Raji (cell line): Measurements from ENCODE around the gene SLC25A44.

ENCODE experiments used
- POLR2A ChIP-seq: IDR thresholded peaks from 2 replicates; pipeline ENCODE4 v1.6.1; 2011; ENCODE audit warnings: low read depth, low read length, control low read depth; ENCODE audit not compliant: insufficient read depth

SLC25A44 gene

GRCh38 chr1:156193208-156193487, 756 bp upstream of the SLC25A44 start:
- no peak for TF ChIP-seq POLR2A

- TF ChIP-seq POLR2A, result no peak
Measured at GRCh38 chr1:156194300-156194652, 372 bp downstream of the SLC25A44 start.

GRCh38 chr1:156195853-156196252, 1.9 kb downstream of the SLC25A44 start:
- no peak for TF ChIP-seq POLR2A

- TF ChIP-seq POLR2A, result no peak
Measured at GRCh38 chr1:156196445-156196844, 2.5 kb downstream of the SLC25A44 start.

GRCh38 chr1:156198831-156199349, 5.0 kb downstream of the SLC25A44 start:
- TF ChIP-seq POLR2A, result no peak

GRCh38 chr1:156200044-156200443, 6.1 kb downstream of the SLC25A44 start:
- TF ChIP-seq POLR2A, result no peak

GRCh38 chr1:156203331-156203730, 9.4 kb downstream of the SLC25A44 start:
- TF ChIP-seq POLR2A, result no peak

GRCh38 chr1:156204686-156205085, 10.8 kb downstream of the SLC25A44 start:
- TF ChIP-seq POLR2A, result no peak

GRCh38 chr1:156211243-156211642, 17.3 kb downstream of the SLC25A44 start:
- no peak for TF ChIP-seq POLR2A

GRCh38 chr1:156212130-156212529, 18.2 kb downstream of the SLC25A44 start:
- no peak for TF ChIP-seq POLR2A

- TF ChIP-seq POLR2A, result peak; percentile 82
Measured at GRCh38 chr1:156212833-156213643, 19.1 kb downstream of the SLC25A44 start, which contains the start of gene PMF1. PMF1 (plus strand) TSS chr1:156213007; CDS start chr1:156213016, 9 bp downstream.

GRCh38 chr1:156213644-156213966, 19.7 kb downstream of the SLC25A44 start:
- no peak for TF ChIP-seq POLR2A

GRCh38 chr1:156214024-156214748, 20.3 kb downstream of the SLC25A44 start:
- no peak for TF ChIP-seq POLR2A

GRCh38 chr1:156217871-156218270, 24.0 kb downstream of the SLC25A44 start:
- TF ChIP-seq POLR2A, result no peak

GRCh38 chr1:156220226-156220625, 26.3 kb downstream of the SLC25A44 start:
- no peak for TF ChIP-seq POLR2A

- TF ChIP-seq POLR2A, result no peak
Measured at GRCh38 chr1:156221986-156222692, 28.2 kb downstream of the SLC25A44 start.
